GM12892 (cell line): Measurements from ENCODE around the gene PCDHGC4.

ENCODE experiments used
- DNase-seq: peaks from one replicate; pipeline ENCODE4 v3.0.0; 2011; ENCODE audit not compliant: insufficient read length
- FAIRE-seq: peaks from 2 replicates; lab custom pipeline; 2011; peaks lifted over from hg19 to GRCh38; lab: Jason Lieb, UNC
- POLR2A ChIP-seq: IDR thresholded peaks from 2 replicates; pipeline ENCODE4 v1.6.1; 2011; ENCODE audit warnings: low read depth, low read length, control low read depth
- POLR2AphosphoS5 ChIP-seq: IDR thresholded peaks from 2 replicates; pipeline ENCODE4 v1.6.1; 2011; ENCODE audit warnings: low read depth, low read length, control low read depth
- TAF1 ChIP-seq: IDR thresholded peaks from 2 replicates; pipeline ENCODE4 v1.6.1; 2011; ENCODE audit warnings: low read depth, mild to moderate bottlenecking, control low read depth, low read length, borderline replicate concordance

The PCDHGC4 gene

GRCh38 chr5:141507387-141508091, 22.7 kb downstream of the PCDHGC4 start:
- FAIRE-seq: peak; percentile 87
- peak; percentile 52 for DNase-seq
- TF ChIP-seq POLR2A (peak; percentile 48; the same call in 1 of the 2 replicates), POLR2AphosphoS5 (no peak)

DNA sequence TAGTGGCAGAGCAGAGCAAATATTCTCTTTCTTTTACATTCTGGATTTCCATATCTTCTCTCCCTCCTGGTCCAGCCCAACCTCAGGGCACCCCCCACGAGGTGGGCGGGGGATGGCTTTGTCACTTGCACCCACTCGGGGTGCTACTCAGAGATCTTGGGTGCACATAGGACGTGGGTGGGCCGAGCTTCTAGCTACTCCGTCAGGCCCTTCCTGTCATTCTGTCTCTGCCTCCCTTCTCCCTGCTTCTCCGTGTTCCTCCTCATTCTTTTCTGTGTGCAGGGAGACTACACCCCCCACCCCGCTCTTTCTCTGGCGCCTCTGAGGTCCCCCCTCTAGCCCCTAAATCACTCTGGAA, 23.6 kb downstream of the PCDHGC4 start:
- 0 out of 2 replicates have a peak, but pooled peaks have one; percentile 21 for TF ChIP-seq POLR2AphosphoS5
- no peak for TF ChIP-seq TAF1
- TF ChIP-seq POLR2A: no peak
- FAIRE-seq (no peak), DNase-seq (no peak)

DNA sequence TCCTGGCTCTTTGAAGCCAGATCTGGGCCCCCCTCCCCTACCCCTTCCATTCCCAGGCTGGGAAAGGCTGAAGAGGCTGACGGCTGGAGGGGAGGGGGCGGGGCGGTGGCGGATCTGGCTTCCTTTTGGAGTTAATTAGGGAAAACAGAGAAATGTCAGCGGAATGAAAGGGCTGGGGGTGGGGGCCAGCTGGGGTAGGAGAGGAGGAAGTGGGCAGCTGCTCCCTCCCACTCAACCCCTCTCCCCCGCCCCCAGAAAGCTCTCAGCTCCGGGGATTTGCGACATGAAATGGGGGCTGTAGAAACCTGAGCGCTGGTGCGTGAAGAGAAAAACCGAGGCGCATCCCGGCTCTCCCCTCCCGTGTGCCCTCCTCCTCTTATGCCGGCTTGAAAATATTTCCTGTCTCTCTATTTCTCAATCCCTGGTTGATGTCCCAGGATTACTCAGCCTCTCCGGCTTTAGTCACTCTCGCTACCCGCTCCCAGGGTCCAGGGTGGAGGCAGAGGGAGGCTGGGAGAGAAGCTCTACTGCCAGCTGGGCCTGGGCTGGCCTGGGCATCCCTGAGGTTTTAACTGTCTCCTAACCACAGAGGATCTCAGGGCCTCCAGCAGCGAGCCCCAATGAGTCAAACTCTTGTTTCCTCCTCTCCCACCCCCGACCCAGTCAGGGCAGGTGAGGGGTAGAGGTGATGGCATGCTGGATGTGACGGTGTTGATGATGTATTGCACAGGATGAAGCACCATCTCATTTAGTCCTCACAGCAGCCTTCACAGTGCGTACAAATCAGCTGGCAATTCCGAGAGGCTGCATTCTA, 24.2 kb downstream of the PCDHGC4 start:
- DNase-seq (no peak), FAIRE-seq (peak; percentile 98)
- TF ChIP-seq POLR2AphosphoS5: no peak; the same call in 1 of the 2 replicates
- no peak for TF ChIP-seq POLR2A
- TF ChIP-seq TAF1: no peak

GRCh38 chr5:141510160-141510559, 25.3 kb downstream of the PCDHGC4 start:
- TF ChIP-seq TAF1 (no peak), POLR2AphosphoS5 (0 out of 2 replicates have a peak, but pooled peaks have one; percentile 23)
- DNase-seq (no peak), FAIRE-seq (no peak)

DNA sequence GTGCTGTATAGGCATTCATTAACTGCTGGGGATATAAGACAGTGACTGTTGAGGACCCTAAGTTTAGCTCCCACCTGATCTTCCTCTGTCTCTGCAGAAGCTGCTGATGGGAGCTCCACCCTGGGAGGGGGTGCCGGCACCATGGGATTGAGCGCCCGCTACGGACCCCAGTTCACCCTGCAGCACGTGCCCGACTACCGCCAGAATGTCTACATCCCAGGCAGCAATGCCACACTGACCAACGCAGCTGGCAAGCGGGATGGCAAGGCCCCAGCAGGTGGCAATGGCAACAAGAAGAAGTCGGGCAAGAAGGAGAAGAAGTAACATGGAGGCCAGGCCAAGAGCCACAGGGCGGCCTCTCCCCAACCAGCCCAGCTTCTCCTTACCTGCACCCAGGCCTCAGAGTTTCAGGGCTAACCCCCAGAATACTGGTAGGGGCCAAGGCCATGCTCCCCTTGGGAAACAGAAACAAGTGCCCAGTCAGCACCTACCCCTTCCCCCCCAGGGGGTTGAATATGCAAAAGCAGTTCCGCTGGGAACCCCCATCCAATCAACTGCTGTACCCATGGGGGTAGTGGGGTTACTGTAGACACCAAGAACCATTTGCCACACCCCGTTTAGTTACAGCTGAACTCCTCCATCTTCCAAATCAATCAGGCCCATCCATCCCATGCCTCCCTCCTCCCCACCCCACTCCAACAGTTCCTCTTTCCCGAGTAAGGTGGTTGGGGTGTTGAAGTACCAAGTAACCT, 26.2 kb downstream of the PCDHGC4 start:
- DNase-seq: peak; percentile 60
- TF ChIP-seq TAF1 (0 out of 2 replicates have a peak, but pooled peaks have one; percentile 56), POLR2AphosphoS5 (peak; percentile 73; the same call in 1 of the 2 replicates), POLR2A (peak; percentile 87)
- FAIRE-seq: peak; percentile 97

- DNase-seq: no peak
- no peak for FAIRE-seq
- no peak for TF ChIP-seq TAF1
- no peak for TF ChIP-seq POLR2AphosphoS5
- TF ChIP-seq POLR2A: no peak
Measured at GRCh38 chr5:141511771-141512325, 27.0 kb downstream of the PCDHGC4 start.

DNA sequence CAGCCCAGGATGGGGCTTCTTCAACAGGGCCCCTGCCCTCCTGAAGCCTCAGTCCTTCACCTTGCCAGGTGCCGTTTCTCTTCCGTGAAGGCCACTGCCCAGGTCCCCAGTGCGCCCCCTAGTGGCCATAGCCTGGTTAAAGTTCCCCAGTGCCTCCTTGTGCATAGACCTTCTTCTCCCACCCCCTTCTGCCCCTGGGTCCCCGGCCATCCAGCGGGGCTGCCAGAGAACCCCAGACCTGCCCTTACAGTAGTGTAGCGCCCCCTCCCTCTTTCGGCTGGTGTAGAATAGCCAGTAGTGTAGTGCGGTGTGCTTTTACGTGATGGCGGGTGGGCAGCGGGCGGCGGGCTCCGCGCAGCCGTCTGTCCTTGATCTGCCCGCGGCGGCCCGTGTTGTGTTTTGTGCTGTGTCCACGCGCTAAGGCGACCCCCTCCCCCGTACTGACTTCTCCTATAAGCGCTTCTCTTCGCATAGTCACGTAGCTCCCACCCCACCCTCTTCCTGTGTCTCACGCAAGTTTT, 27.6 kb downstream of the PCDHGC4 start:
- DNase-seq (peak; percentile 73), FAIRE-seq (no peak)
- TF ChIP-seq POLR2AphosphoS5 (no peak), TAF1 (no peak), POLR2A (no peak)

DNA sequence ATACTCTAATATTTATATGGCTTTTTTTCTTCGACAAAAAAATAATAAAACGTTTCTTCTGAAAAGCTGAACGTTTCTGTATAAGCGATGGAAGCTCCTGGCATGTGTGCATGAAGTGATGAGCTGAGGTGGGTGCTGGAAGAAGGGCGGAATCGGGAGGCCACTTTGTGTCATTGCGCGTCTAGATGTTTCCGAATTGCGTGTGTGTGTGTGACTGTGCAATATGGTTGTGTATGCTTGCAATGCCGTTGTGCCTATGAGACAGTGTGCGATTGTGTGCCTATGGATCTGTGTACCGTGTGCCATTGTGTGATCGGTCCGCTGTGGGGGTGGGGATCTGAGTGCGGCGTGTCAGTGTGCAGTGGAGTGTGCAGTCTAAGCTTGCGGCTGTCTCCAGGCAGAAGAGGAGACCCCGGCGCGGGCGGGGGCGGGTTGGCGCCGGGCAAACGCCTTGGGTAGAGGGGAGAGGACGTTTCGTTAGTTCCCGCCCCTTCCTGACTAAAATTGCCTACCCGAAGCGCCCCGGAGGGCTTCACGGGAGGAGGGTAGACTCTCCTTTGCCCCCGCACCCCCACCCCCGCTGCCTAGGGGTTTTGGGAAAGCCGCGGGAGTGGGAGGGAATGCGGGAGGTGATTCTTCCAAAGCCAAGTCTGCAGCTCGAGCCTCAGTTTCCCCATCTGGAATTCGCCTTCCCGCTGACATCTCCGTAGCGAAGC, 28.2 kb downstream of the PCDHGC4 start:
- FAIRE-seq: peak; percentile 98
- TF ChIP-seq POLR2AphosphoS5 (0 out of 2 replicates have a peak, but pooled peaks have one; percentile 19), POLR2A (0 out of 2 replicates have a peak, but pooled peaks have one; percentile 5), TAF1 (no peak)
- no peak for DNase-seq

- TF ChIP-seq TAF1: 0 out of 2 replicates have a peak, but pooled peaks have one; percentile 16
- peak; percentile 31; the same call in 1 of the 2 replicates for TF ChIP-seq POLR2A
- no peak for TF ChIP-seq POLR2AphosphoS5
- peak; percentile 49 for DNase-seq
- FAIRE-seq: peak; percentile 90
Measured at GRCh38 chr5:141513627-141514329, 28.9 kb downstream of the PCDHGC4 start.
